ENCODE data around the gene BTG2.

DNA sequence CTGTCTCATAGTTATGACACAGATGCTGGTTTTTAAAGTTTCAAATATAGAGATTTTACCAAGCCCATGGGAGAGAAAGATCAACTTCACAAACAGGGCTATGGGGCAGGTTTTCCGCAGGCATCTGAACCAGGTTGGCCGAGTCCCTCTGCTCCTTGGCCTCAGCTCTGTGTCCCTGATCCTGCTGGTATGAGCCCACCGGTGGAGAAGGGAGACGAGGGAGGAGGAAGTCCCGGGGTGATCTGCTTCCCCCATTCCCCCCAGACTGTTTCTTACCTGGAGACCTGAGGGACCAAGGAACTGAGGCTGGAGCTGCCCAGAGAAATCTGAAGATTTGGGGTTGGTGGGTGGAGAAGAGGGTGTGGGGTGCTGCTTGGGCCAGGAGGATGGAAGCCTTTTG lies 28.9 kb upstream of the BTG2 start:
- TF ChIP-seq CTCF (IDR thresholded peaks at IDR 0.05), result no peak
- no peak for TF ChIP-seq ZC3H11A (IDR thresholded peaks at IDR 0.05)
- no peak for TF ChIP-seq MYC (IDR thresholded peaks at IDR 0.05; ENCODE audit: borderline replicate concordance, low read length)
- no peak for TF ChIP-seq EP300 (IDR thresholded peaks at IDR 0.05)

All from A549 (cell line).